Measurements from ENCODE around the gene FAM162A.
"Not testable (repeated sequence)": the region's sequence is repeated elsewhere in the genome, so short reads cannot be mapped to it uniquely, and the experiment has no call there.

Gene FAM162A

GRCh38 chr3:122421836-122422235 lies 37.9 kb downstream of the FAM162A start:
- no peak for FAIRE-seq

- no peak for FAIRE-seq
Measured at GRCh38 chr3:122427857-122428471, 44.0 kb downstream of the FAM162A start.

GRCh38 chr3:122430371-122430770 lies 46.4 kb downstream of the FAM162A start:
- FAIRE-seq: no peak

- FAIRE-seq: no peak
Measured at GRCh38 chr3:122435950-122436349, 52.0 kb downstream of the FAM162A start.

- FAIRE-seq: no peak
Measured at GRCh38 chr3:122443090-122443489, 59.1 kb downstream of the FAM162A start.

GRCh38 chr3:122443762-122444490 lies 59.9 kb downstream of the FAM162A start:
- FAIRE-seq: not testable (repeated sequence)

- not testable (repeated sequence) for FAIRE-seq
Measured at GRCh38 chr3:122444491-122444887, 60.5 kb downstream of the FAM162A start.

- not testable (repeated sequence) for FAIRE-seq
Measured at GRCh38 chr3:122448218-122448617, 64.2 kb downstream of the FAM162A start.

GRCh38 chr3:122451371-122451770 lies 67.4 kb downstream of the FAM162A start:
- FAIRE-seq: no peak

GRCh38 chr3:122456074-122456473 lies 72.1 kb downstream of the FAM162A start:
- FAIRE-seq: no peak

GRCh38 chr3:122457706-122458105 lies 73.7 kb downstream of the FAM162A start:
- FAIRE-seq: no peak

GRCh38 chr3:122458992-122459391 lies 75.0 kb downstream of the FAM162A start:
- FAIRE-seq: no peak

GRCh38 chr3:122461806-122462205 lies 77.8 kb downstream of the FAM162A start:
- FAIRE-seq: no peak

Data from colon (tissue), 2 donors.